IPS-NIHi11 (cell line): ENCODE results near the gene MYOM3.

Experiments
- DNase-seq: peaks from one replicate; pipeline ENCODE4 v3.0.0; 2012; ENCODE audit warnings: mixed read lengths, low spot score

MYOM3 gene

GRCh38 chr1:24111996-24112779 lies at the start of gene MYOM3:
Gene MYOM3, minus strand, starts transcription at chr1:24112135. Its CDS starts 3,499 bp downstream, at chr1:24108636.
- peak; percentile 68 for DNase-seq

- DNase-seq, result no peak
These were observed 49.3 kb upstream of the MYOM3 start for GRCh38 chr1:24161270-24161669.

DNA sequence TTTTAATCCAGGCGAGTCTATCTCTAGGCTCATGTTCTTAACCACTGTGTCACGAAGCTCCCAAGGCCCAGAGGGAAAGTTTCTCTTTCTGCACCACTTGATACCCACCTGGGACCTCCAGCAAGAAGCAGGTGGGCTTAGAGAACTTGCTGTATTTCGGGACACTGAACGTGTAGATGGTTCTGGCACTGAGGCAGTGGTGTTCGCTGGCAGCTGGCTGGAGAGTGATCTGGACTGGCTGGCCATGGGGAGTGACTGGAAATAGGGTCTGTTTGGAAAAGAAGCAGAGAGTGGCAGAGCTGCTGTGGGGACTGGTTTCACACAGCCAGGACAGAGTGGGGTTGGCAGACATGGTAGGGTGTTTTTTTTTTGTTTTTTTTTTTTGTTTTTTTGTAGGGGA lies 47.4 kb upstream of the MYOM3 start:
- no peak for DNase-seq

- DNase-seq, result peak; percentile 33
These were observed 46.1 kb upstream of the MYOM3 start for GRCh38 chr1:24157918-24158481.

DNA sequence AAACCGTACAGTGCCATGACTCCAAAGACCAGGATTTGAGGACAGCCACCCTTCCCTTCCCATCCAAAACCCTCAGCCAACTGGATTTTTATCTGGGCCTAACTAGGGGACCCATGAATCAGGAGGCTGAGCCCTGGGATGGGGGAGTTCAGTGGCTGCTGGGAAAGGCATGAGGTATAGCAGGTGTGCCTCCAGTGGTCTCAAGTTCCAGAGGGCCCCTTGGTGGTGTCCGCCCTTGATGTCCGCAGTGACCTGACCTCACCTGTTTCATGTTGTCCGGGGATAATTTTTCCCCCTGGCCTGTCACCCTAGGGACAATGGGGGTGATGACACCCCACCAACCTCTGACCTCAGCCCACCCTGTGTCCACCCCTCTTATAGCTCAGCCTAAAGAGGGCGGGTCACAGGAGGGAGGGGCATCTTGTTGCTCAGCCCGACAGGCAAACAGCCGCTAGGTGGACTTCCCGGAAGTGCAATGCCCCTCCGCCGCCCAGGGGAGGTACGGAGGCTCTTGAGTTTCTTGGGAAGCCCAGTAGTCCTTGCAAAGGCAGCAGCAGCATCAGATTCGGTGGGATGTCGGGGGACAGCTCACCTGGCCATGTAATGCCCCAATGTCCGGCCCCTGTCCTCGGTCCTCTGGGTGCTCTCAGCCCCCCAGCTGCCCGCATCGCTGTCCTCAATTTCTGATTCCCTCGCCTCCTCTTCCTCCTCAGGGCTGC lies 44.8 kb upstream of the MYOM3 start:
- DNase-seq, result no peak

DNA sequence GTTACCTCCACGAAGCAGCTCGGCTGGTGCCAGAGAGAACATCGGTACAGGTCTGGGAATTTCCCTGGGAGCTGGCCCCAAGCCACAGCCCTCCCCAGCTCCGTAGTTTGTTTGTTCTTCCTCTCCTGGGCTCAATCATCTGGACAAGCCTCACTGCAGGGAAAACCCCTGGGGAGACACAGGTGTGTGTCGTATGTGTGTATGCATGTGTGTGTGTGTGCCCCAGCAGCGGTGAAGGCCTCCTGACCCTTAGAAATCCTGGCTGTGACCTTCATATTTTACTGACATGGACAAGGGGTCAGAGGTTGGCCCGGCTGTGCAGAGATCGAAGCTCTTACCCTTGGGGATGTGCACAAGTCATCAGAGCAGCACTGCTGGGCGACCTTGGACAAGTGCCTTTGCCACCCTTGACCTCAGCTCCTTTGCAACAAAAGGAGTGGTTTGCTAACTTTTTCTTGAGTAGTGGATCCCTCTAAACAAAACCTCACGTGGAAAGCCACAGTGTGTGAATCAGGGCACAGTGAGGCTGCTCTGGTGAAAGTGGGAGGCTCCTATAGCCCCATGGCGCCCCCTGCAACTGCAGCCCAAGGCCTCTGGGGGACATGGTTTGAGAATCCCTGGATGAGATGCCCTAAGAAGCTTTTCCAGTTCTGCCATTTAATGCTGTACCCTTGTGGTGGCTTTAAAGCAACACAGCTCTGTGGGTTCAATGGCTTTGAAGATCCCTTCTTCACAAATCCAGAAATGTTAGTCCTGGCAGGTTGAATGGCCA lies 43.3 kb upstream of the MYOM3 start:
- DNase-seq, result peak; percentile 53

DNA sequence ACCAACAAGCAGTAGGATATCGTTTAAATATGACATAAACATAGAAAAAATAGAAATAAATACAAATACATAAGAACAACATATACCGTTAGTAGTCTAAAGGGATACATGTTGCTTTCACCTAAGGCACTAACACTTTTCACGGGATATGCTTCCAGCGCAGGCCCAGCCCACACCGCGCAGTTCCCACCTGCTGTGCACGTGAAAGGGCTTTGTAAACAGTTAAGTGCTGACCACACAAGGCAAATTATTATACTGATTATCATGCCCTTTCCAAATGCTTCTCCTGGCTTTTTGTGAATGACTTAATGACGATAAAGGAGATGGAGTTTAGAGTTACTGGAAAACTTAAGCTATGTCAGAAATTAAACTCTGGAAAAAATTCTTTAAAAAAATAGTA lies 42.3 kb upstream of the MYOM3 start:
- no peak for DNase-seq

GRCh38 chr1:24152631-24153494 lies 40.9 kb upstream of the MYOM3 start:
- DNase-seq, result no peak

GRCh38 chr1:24151175-24151533 lies 39.2 kb upstream of the MYOM3 start:
- peak; percentile 76 for DNase-seq

DNA sequence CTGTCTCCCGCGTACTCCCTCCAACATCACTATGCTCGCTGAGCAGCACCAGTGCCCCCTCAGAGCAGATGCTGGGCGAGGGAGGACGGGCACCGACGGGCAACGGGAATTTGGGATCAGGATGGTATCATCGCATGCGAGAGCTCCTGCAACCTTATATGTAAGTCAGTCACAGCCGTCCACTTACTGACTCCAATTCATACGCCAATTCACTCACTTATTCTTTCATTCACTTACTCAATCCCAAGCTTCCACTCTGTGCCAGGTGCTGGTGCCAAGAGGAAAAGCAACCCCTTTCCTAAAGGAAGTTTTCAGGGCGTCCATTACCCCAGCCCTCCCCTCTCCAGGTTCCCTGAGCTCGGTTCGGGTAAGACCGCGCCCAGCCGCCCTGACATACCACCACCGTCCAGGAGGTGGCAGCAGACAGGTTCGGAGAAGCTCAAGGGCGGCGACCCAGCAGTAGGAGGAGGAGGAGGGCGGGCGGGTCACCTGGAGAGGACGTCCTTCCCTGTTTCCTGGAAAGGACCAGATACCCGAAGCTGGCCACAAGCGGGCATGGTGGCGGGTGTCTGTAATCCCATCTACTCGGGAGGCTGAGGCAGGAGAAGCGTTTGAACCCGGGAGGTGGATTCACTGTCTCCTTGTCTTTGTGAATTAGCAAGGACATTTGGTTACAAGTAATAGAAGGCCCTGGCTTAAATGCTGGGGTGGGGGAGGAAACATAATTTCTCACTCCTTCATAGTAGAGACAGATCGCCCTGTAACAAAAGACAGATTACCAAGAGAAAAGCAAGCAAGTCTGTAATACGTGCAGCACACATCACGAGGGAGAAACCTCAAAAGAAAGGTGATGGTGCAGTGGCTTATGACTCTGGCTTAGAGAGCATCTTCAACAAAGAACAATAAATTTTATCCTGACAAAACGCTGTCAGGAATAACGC lies 38.6 kb upstream of the MYOM3 start:
- DNase-seq, result peak; percentile 92

- DNase-seq, result no peak
These were observed 37.9 kb upstream of the MYOM3 start for GRCh38 chr1:24149866-24150233.

- no peak for DNase-seq
These were observed 35.9 kb upstream of the MYOM3 start for GRCh38 chr1:24147816-24148215.

DNA sequence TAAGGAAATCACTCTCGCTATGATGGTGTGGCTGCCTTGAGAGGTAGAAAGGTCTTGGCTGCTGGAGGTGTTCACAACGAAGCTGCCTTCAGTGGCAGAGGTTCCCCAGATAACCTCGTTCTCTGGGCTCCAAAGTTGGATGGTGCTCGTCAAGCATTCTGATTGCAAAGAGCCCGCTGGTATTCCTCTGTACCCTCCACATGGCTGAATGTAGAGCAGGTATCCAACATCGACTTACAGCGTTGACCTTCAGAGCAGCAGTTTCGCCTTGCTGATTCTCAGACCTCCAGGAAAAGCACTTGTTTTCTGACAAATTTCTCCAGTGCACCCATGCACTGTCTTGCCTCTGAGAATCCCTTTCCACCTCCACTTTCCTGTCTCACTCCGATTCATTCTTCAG lies 35.3 kb upstream of the MYOM3 start:
- no peak for DNase-seq

GRCh38 chr1:24142546-24143534 lies 30.9 kb upstream of the MYOM3 start, which contains the start of gene IL22RA1:
Gene IL22RA1, minus strand, starts transcription at chr1:24143140. Its CDS starts 58 bp downstream, at chr1:24143082.
- DNase-seq, result peak; percentile 50

DNA sequence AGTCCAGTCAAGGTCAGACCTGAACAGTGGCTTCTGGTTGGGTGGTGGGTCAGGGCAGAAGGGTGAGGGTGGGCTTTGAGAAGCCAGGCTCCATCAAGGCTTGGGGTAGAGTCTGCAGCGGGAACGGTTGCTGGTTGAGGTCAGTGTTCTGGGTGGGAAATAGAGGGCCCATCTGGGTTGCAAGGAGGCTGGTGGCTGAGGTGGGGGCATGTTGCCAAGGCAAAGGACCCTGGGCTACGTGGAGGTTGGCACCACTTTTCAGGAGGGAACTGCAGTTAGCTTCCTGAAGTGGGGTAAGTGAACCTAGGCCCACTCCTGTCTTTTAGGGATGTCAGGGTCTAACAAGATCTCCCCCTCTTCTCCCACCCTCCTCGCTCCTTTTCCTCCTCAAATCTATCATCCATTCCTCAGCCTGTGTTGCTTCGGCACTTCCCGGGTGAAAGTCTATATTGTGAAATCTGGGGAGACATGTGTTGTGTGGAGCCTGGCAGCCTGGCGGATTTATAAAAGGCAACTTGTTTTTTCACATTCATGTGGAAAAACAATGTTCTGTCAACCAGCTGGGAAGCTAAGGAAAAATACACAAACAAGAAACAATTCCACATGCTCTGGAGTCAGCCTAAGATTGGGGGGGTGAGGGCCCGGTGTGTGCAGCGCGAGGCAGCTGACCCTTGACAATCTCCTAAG lies 29.5 kb upstream of the MYOM3 start:
- DNase-seq, result no peak

- no peak for DNase-seq
These were observed 28.8 kb upstream of the MYOM3 start for GRCh38 chr1:24140741-24141181.

GRCh38 chr1:24139841-24140425 lies 28.0 kb upstream of the MYOM3 start:
- no peak for DNase-seq

GRCh38 chr1:24139222-24139489 lies 27.2 kb upstream of the MYOM3 start:
- DNase-seq, result no peak
